Naive thymus-derived CD4-positive, alpha-beta T cell (primary cell): ENCODE results near the gene CACNG4. TPM values are rescaled to one million over a fixed set of nuclear protein-coding genes. Genes with fewer than 3 reads are reported as not detected.

Source experiments
- ATAC-seq: fragments of 150-1000 bp; cut with Tn5 transposase; 2 replicates; pipeline ENCODE4 v1.10.0; 2021; ENCODE audit warnings: mild to moderate bottlenecking, moderate library complexity
- CTCF ChIA-PET: fragments of 350-600 bp; sonication (Branson Sonifier 250); formaldehyde crosslinking; loops from one replicate; lab custom pipeline; 2021; ENCODE audit warnings: antibody characterized with exemption; lab: Charles Lee
- POLR2A ChIA-PET: fragments of 350-600 bp; sonication (Branson Sonifier 250); formaldehyde crosslinking; loops from one replicate; lab custom pipeline; 2021; ENCODE audit warnings: antibody characterized with exemption, inconsistent platforms; lab: Charles Lee
- DNase-seq, 9 donors: peaks; one replicate each; pipeline versions ENCODE4 v3.0.0 to v3.0.0-alpha.2; 2020 to 2022; ENCODE audit warnings: mixed read lengths in 1 of 9
- H3K27ac ChIP-seq: one replicate; pipeline ENCODE4 v1.7.0; 2013; ENCODE audit warnings: mild to moderate bottlenecking, low read depth, low read length, moderate library complexity
- H3K27me3 ChIP-seq, 2 donors: one replicate each; pipeline ENCODE4 v1.7.0; 2013; ENCODE audit warnings: low read length in 2 of 2, mild to moderate bottlenecking in 2 of 2, moderate library complexity in 2 of 2; ENCODE audit not compliant: control insufficient read depth in 2 of 2, insufficient read depth in 2 of 2
- H3K36me3 ChIP-seq, 3 experiments: 1 replicate in 2 of 3; 2 replicates in 1 of 3; pipeline ENCODE4 v1.7.0; 2013; ENCODE audit warnings: low read length in 3 of 3, mild to moderate bottlenecking in 3 of 3, moderate library complexity in 1 of 3; ENCODE audit not compliant: insufficient read depth in 3 of 3, control insufficient read depth in 2 of 3
- H3K4me1 ChIP-seq, 2 donors: one replicate each; pipeline ENCODE4 v1.7.0; 2013; ENCODE audit warnings: low read length in 2 of 2, mild to moderate bottlenecking in 2 of 2, moderate library complexity in 1 of 2; ENCODE audit not compliant: control insufficient read depth in 2 of 2, insufficient read depth in 2 of 2
- H3K4me3 ChIP-seq: 2 replicates; pipeline ENCODE4 v1.7.0; 2013; ENCODE audit warnings: mild to moderate bottlenecking, low read length
- H3K9me3 ChIP-seq, 3 experiments: 1 replicate in 2 of 3; 2 replicates in 1 of 3; pipeline ENCODE4 v1.7.0; 2013; ENCODE audit warnings: low read length in 3 of 3; ENCODE audit not compliant: control insufficient read depth in 2 of 3
- H3K27ac Mint-ChIP-seq, 9 donors: one replicate each; pipeline ENCODE4 v1.8.0; 2020 to 2022; ENCODE audit warnings: mixed read lengths in 9 of 9, mild to moderate bottlenecking in 8 of 9, moderate library complexity in 5 of 9, inconsistent platforms in 2 of 9
- H3K27me3 Mint-ChIP-seq, 5 donors: one replicate each; pipeline ENCODE4 v1.8.0; 2021 to 2022; ENCODE audit warnings: mixed read lengths in 5 of 5, mild to moderate bottlenecking in 1 of 5
- H3K36me3 Mint-ChIP-seq, 5 donors: one replicate each; pipeline ENCODE4 v1.8.0; 2020 to 2022; ENCODE audit warnings: mixed read lengths in 5 of 5, mild to moderate bottlenecking in 3 of 5, inconsistent platforms in 1 of 5
- H3K4me1 Mint-ChIP-seq, 7 donors: one replicate each; pipeline ENCODE4 v1.8.0; 2020 to 2022; ENCODE audit warnings: mixed read lengths in 7 of 7, mild to moderate bottlenecking in 3 of 7, inconsistent platforms in 1 of 7
- H3K4me3 Mint-ChIP-seq, 10 donors: one replicate each; pipeline ENCODE4 v1.8.0; 2020 to 2022; ENCODE audit warnings: mild to moderate bottlenecking in 10 of 10, mixed read lengths in 10 of 10, moderate library complexity in 6 of 10, inconsistent platforms in 2 of 10
- H3K9me3 Mint-ChIP-seq, 11 donors: one replicate each; pipeline ENCODE4 v1.8.0; 2020 to 2022; ENCODE audit warnings: mixed read lengths in 11 of 11, mild to moderate bottlenecking in 4 of 11, inconsistent platforms in 1 of 11, moderate library complexity in 1 of 11
- intact Hi-C, 2 donors: fragments of 100-400 bp; cut with micrococcal nuclease; formaldehyde crosslinking; loops; one replicate each; pipeline ENCODE4 v1.15.1; 2023
- polyA plus RNA-seq, 2 donors: library from polyadenylated mRNA; unstranded; fragments of 300-500 nt; fragmentation: Illumina TruSeq; gene quantifications; one replicate each; pipeline ENCODE4 v1.2.3, GENCODE V29; 2021
- total RNA-seq, 6 experiments: library from RNA in 5 of 6; stranded (reverse) in 5 of 6; gene quantifications; 1 replicate in 5 of 6; 2 replicates in 1 of 6; pipeline ENCODE4 v1.2.3 and lab custom pipeline; 2021 to 2026

Gene CACNG4
- total and polyA plus RNA-seq, 7 experiments from 2014 or later = not detected

DNA sequence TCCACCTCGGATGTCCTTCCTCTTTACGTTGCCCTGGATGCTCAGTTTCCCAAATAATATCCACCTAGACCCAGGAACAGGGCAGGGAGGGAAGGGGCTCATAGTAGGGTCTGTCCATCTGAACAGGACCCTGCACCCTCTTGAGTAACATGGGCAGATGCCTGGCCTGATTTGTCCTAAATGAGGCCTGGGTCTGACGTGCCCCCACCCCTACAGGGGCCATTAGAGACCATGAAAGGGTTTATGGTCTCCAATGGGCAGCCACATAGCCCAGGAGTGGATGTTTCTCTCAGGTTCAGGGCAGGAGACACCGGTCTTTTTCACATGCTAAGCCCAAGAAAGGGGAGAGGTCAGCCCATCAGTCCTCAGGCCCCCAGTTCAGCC, 86.6 kb downstream of the CACNG4 start:
- CTCF ChIA-PET = no interaction called here
- Histone ChIP-seq H3K4me1 (no peaks in the 10 kb centered on the region), H3K27me3 (no peaks in the 10 kb centered on the region)

DNA sequence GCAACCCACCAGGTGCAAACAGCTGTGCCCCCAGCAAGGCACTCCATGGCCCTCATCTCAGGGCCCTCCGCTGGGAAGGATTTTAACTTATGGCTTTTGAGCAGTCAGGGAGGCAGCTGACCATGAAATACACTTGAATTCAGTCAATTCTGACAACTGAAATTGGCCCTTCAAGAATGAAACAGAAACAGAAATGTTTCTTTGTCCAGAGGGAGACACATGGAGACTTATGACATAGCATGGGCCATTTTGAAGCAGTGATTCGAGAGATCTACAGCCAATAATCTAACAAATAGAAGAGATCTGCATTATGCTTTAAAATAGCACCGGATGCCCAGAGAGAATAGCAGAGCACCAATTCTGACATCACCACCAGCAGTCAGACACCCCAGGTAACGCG, 87.3 kb downstream of the CACNG4 start:
- peaks cover 4 to 13% (median 9%) of the 10 kb centered on the region in 3 experiments for H3K9me3 ChIP-seq
- no peaks in the 10 kb centered on the region for H3K4me1 ChIP-seq
- no peak for DNase-seq
- Mint-ChIP-seq H3K4me3 (no peak overlapping the region), H3K9me3 (peaks cover 6 to 29% (median 18%) of the 10 kb centered on the region in 11 donors), H3K27me3 (no peaks in the 10 kb centered on the region), H3K27ac (no peak overlapping the region), H3K36me3 (peaks cover 2 to 11% (median 4%) of the 10 kb centered on the region in 5 donors), H3K4me1 (no peaks in the 10 kb centered on the region)
- H3K27me3 ChIP-seq = no peaks in the 10 kb centered on the region
- ChIA-PET CTCF (no interaction called here), POLR2A (no interaction called here)
- no peaks in the 10 kb centered on the region for H3K36me3 ChIP-seq
- ATAC-seq = no peak
- intact Hi-C loops = no loop called here
- no peak overlapping the region for H3K27ac ChIP-seq
- no peak overlapping the region for H3K4me3 ChIP-seq

More for the DNA sequence above, 86.6 kb downstream of the CACNG4 start:
- Mint-ChIP-seq H3K27ac (no peak overlapping the region), H3K27me3 (peaks cover 0 to 2% (median 0%) of the 10 kb centered on the region in 5 donors), H3K4me3 (no peak overlapping the region), H3K4me1 (no peaks in the 10 kb centered on the region), H3K36me3 (peaks cover 2 to 11% (median 4%) of the 10 kb centered on the region in 5 donors), H3K9me3 (peaks cover 6 to 31% (median 19%) of the 10 kb centered on the region in 11 donors)
- DNase-seq = no peak
- no peak for ATAC-seq
- H3K27ac ChIP-seq = no peak overlapping the region
- no peaks in the 10 kb centered on the region for H3K36me3 ChIP-seq
- POLR2A ChIA-PET = no interaction called here
- H3K4me3 ChIP-seq = no peak overlapping the region
- intact Hi-C loops = no loop called here
- peaks cover 4 to 13% (median 9%) of the 10 kb centered on the region in 3 experiments for H3K9me3 ChIP-seq

GRCh38 chr17:67052720-67053437, 88.4 kb downstream of the CACNG4 start:
- H3K27me3 ChIP-seq = no peaks in the 10 kb centered on the region
- no peaks in the 10 kb centered on the region for H3K4me1 Mint-ChIP-seq
- POLR2A ChIA-PET = no interaction called here
- peaks cover 4 to 9% (median 9%) of the 10 kb centered on the region in 3 experiments for H3K9me3 ChIP-seq
- H3K4me1 ChIP-seq = no peaks in the 10 kb centered on the region
- intact Hi-C loops = no loop called here
- H3K27me3 Mint-ChIP-seq = no peaks in the 10 kb centered on the region
- no peak for ATAC-seq
- H3K27ac Mint-ChIP-seq = no peak overlapping the region
- DNase-seq = no peak
- no peak overlapping the region for H3K27ac ChIP-seq
- H3K36me3 Mint-ChIP-seq = peaks cover under 1 to 6% (median 4%) of the 10 kb centered on the region in 5 donors
- no peaks in the 10 kb centered on the region for H3K36me3 ChIP-seq
- CTCF ChIA-PET = no interaction called here
- H3K4me3 Mint-ChIP-seq = no peak overlapping the region
- peaks cover 3 to 19% (median 13%) of the 10 kb centered on the region in 11 donors for H3K9me3 Mint-ChIP-seq
- H3K4me3 ChIP-seq = no peak overlapping the region

DNA sequence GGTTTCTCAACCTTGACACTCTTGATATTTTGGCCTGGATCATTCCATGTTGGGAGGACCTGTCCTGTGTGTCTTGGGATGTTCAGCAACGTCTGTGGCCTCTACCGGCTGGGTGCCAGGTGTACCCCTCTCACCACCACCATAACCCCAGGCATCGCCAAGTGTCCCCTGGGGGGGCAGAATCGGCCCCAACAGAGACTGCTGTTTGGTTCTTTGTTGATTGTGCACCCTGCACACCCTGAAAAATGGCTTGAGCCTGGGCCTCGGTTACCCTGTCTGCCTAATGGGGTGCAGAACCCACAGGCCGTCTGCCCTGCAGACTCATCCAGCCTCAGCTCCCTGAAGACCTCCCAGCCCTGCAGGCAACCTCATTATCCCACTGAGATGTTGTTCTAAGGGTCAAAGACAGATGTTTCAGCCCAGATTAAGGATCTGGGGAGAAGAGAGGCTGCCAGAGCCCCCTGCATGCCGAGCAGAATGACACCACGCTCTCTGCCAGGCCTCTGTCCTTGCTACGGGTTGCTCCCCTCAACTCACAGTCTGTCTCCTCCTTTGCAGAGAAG, 89.0 kb downstream of the CACNG4 start:
- H3K27me3 Mint-ChIP-seq = no peaks in the 10 kb centered on the region
- no peak overlapping the region for H3K27ac ChIP-seq
- H3K27ac Mint-ChIP-seq = no peak overlapping the region
- no peaks in the 10 kb centered on the region for H3K27me3 ChIP-seq
- intact Hi-C loops = no loop called here
- ChIA-PET CTCF (no interaction called here), POLR2A (no interaction called here)
- H3K36me3 ChIP-seq = no peaks in the 10 kb centered on the region
- H3K4me3 ChIP-seq = no peak overlapping the region
- peaks cover 4 to 8% (median 7%) of the 10 kb centered on the region in 3 experiments for H3K9me3 ChIP-seq
- no peaks in the 10 kb centered on the region for H3K4me1 ChIP-seq
- H3K4me1 Mint-ChIP-seq = no peaks in the 10 kb centered on the region
- no peak for ATAC-seq
- H3K9me3 Mint-ChIP-seq = peaks cover 3 to 12% (median 10%) of the 10 kb centered on the region in 11 donors
- no peak overlapping the region for H3K4me3 Mint-ChIP-seq
- peaks cover 0 to 8% (median 3%) of the 10 kb centered on the region in 5 donors for H3K36me3 Mint-ChIP-seq
- no peak for DNase-seq

- Mint-ChIP-seq H3K36me3 (peaks cover 0 to 8% (median 0%) of the 10 kb centered on the region in 5 donors), H3K27me3 (no peaks in the 10 kb centered on the region), H3K9me3 (peaks cover 0 to 7% (median 5%) of the 10 kb centered on the region in 11 donors), H3K27ac (no peak overlapping the region), H3K4me3 (no peak overlapping the region), H3K4me1 (no peaks in the 10 kb centered on the region)
- no peaks in the 10 kb centered on the region for H3K27me3 ChIP-seq
- POLR2A ChIA-PET = no interaction called here
- no peak overlapping the region for H3K4me3 ChIP-seq
- ATAC-seq (peak; percentile 6), DNase-seq (no peak)
- H3K27ac ChIP-seq = no peak overlapping the region
- CTCF ChIA-PET = no interaction called here
- intact Hi-C loops = no loop called here
- H3K36me3 ChIP-seq = no peaks in the 10 kb centered on the region
- no peaks in the 10 kb centered on the region for H3K4me1 ChIP-seq
- H3K9me3 ChIP-seq = peaks cover 0 to 2% (median 1%) of the 10 kb centered on the region in 3 experiments
Observed at GRCh38 chr17:67054011-67054591, 89.6 kb downstream of the CACNG4 start.

DNA sequence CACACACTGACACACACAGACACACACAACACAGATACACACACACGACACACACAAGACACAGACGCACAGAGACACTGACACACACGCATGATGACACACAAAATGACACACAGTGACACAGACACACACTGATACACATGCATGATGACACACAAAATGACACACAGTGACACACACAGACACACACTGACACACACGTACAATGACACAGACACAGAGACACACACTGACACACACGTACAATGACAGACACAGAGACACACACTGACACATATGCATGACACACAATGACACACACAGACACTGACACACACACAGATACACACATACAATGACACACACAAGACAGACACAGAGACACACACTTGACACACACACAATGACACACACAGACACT, 90.1 kb downstream of the CACNG4 start:
- no peak overlapping the region for H3K27ac ChIP-seq
- H3K27me3 Mint-ChIP-seq = no peaks in the 10 kb centered on the region
- intact Hi-C loops = no loop called here
- peaks cover 0 to 2% (median 0%) of the 10 kb centered on the region in 11 donors for H3K9me3 Mint-ChIP-seq
- CTCF ChIA-PET = no interaction called here
- ATAC-seq (peak; percentile 10), DNase-seq (no peak)
- peaks cover 0 to 8% (median 0%) of the 10 kb centered on the region in 5 donors for H3K36me3 Mint-ChIP-seq
- no peaks in the 10 kb centered on the region for H3K9me3 ChIP-seq
- no peaks in the 10 kb centered on the region for H3K4me1 ChIP-seq
- H3K36me3 ChIP-seq = no peaks in the 10 kb centered on the region
- no peak overlapping the region for H3K27ac Mint-ChIP-seq
- H3K4me3 ChIP-seq = no peak overlapping the region
- no peak overlapping the region for H3K4me3 Mint-ChIP-seq
- no peaks in the 10 kb centered on the region for H3K4me1 Mint-ChIP-seq
- no peaks in the 10 kb centered on the region for H3K27me3 ChIP-seq
- POLR2A ChIA-PET = no interaction called here
